ENCODE data around the gene PPP1R13B. TPM values are rescaled to one million over a fixed set of nuclear protein-coding genes. Genes with fewer than 3 reads are reported as not detected.

The PPP1R13B gene
- total RNA-seq, 3 donors from 2014 or later = 49.6 to 65.5 (median 52.1) TPM

DNA sequence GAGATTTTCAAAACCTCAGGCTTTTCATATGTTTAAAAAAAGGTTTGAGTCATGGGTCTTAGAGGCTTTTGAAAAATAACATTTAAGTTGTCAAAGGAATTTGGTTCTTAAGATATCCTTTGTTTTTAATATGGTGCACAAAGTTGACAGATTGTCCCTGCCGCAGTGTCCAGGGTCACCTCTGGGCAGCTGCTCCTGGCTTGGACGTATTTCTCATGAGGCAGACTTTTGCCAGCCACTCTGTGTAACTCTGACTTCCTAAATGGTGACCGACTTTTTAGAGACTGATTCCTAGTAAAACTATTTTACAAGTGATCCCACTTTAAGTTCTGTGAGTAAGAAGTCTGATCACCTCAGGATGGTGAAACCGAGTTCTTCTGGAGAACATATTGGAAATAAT lies 159.7 kb downstream of the PPP1R13B start:
- Histone ChIP-seq H3K36me3 (ENCODE audit: low read depth) (peaks cover 18% of the 10 kb centered on the region), H3K4me3 (no peak overlapping the region), H3K9me3 (no peaks in the 10 kb centered on the region), H3K4me1 (ENCODE audit: low read depth) (no peaks in the 10 kb centered on the region)
- DNase-seq = no peak
- TF ChIP-seq, protein P1, sequence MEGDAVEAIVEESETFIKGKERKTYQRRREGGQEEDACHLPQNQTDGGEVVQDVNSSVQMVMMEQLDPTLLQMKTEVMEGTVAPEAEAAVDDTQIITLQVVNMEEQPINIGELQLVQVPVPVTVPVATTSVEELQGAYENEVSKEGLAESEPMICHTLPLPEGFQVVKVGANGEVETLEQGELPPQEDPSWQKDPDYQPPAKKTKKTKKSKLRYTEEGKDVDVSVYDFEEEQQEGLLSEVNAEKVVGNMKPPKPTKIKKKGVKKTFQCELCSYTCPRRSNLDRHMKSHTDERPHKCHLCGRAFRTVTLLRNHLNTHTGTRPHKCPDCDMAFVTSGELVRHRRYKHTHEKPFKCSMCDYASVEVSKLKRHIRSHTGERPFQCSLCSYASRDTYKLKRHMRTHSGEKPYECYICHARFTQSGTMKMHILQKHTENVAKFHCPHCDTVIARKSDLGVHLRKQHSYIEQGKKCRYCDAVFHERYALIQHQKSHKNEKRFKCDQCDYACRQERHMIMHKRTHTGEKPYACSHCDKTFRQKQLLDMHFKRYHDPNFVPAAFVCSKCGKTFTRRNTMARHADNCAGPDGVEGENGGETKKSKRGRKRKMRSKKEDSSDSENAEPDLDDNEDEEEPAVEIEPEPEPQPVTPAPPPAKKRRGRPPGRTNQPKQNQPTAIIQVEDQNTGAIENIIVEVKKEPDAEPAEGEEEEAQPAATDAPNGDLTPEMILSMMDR (IDR thresholded peaks at IDR 0.05) = no peak
- intact Hi-C loops (cut with DNase I, micrococcal nuclease) = no loop called here
- no peak for ATAC-seq

DNA sequence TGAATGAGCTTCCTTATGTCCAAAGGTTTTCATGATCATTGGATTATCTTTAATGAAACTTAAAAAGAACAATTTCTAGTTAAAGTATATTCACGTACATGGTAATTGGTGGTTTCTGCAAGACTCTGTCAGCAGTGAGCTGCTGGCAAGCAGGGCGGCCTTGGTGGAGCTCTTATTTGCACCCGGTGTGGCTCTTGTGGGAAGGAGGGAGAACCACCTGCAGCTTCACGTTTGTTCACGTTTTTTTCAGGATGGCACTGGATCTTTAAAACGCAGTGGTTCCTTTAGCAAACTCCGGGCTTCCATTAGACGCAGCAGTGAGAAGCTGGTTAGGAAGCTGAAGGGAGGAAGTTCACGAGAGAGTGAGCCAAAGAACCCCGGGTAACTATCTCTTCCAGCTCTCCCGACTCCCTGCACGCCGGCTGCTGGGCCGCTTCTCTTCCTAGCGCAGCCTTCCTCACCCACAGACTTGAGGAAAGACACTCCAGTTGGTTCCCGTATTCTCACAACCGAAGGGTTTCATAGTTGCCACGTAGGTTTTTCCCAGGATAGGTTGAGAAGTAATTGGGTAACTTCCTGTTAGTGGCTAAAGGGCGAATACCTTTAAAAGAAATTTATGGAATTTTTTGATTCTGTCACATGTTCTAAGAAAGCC lies 160.4 kb downstream of the PPP1R13B start:
- no peak for DNase-seq
- H3K9me3 ChIP-seq = no peaks in the 10 kb centered on the region
- intact Hi-C loops (cut with DNase I, micrococcal nuclease) = no loop called here
- no peaks in the 10 kb centered on the region for H3K4me1 ChIP-seq (ENCODE audit: low read depth)
- no peak overlapping the region for H3K4me3 ChIP-seq
- TF ChIP-seq, protein P1 (IDR thresholded peaks at IDR 0.05) = no peak
- no peak for ATAC-seq
- H3K36me3 ChIP-seq (ENCODE audit: low read depth) = peaks cover 18% of the 10 kb centered on the region

- DNase-seq (no peak), ATAC-seq (no peak)
- TF ChIP-seq, protein P1 (IDR thresholded peaks at IDR 0.05) = no peak
- H3K4me1 ChIP-seq (ENCODE audit: low read depth) = no peaks in the 10 kb centered on the region
- no peak overlapping the region for H3K4me3 ChIP-seq
- no peaks in the 10 kb centered on the region for H3K9me3 ChIP-seq
- intact Hi-C loops (cut with DNase I, micrococcal nuclease) = no loop called here
- peaks cover 22% of the 10 kb centered on the region for H3K36me3 ChIP-seq (ENCODE audit: low read depth)
Measured at GRCh38 chr14:103685276-103686211, 161.8 kb downstream of the PPP1R13B start.

- no peak for DNase-seq
- no peak for ATAC-seq
- TF ChIP-seq, protein P1 (IDR thresholded peaks at IDR 0.05) = no peak
- intact Hi-C loops (cut with DNase I, micrococcal nuclease) = no loop called here
- Histone ChIP-seq H3K4me3 (no peak overlapping the region), H3K36me3 (ENCODE audit: low read depth) (peaks cover 23% of the 10 kb centered on the region), H3K9me3 (no peaks in the 10 kb centered on the region), H3K4me1 (ENCODE audit: low read depth) (no peaks in the 10 kb centered on the region)
Measured at GRCh38 chr14:103684871-103685270, 162.5 kb downstream of the PPP1R13B start.

GRCh38 chr14:103684471-103684870 lies 162.9 kb downstream of the PPP1R13B start:
- ATAC-seq (no peak), DNase-seq (no peak)
- TF ChIP-seq, protein P1 (IDR thresholded peaks at IDR 0.05) = no peak
- intact Hi-C loops (cut with DNase I, micrococcal nuclease) = no loop called here
- H3K4me3 ChIP-seq = no peak overlapping the region
- H3K4me1 ChIP-seq (ENCODE audit: low read depth) = no peaks in the 10 kb centered on the region
- peaks cover 23% of the 10 kb centered on the region for H3K36me3 ChIP-seq (ENCODE audit: low read depth)
- no peaks in the 10 kb centered on the region for H3K9me3 ChIP-seq

Other genes starting within 250 kb of the PPP1R13B start
- 100 to 1,000 TPM in 2 of 3 donors, 10 to 100 TPM in 1; 99.3 to 188 (median 104) TPM for gene KLC1, start 218.4 kb downstream of the PPP1R13B start, total RNA-seq
- gene XRCC3, start 132.1 kb downstream of the PPP1R13B start, total RNA-seq = 10 to 100 TPM in 2 of 3 donors, 1 to 10 TPM in 1; 7.7 to 17.8 (median 11.0) TPM
- gene ZFYVE21, start 131.8 kb downstream of the PPP1R13B start, total RNA-seq = 10 to 100 TPM; 49.9 to 67.1 (median 60.9) TPM
- under 1 TPM; 0.39 to 0.98 (median 0.63) TPM for gene TDRD9, start 80.9 kb upstream of the PPP1R13B start, total RNA-seq
- not detected for gene RD3L, start 95.0 kb upstream of the PPP1R13B start, total RNA-seq
- gene ASPG, start 238.1 kb upstream of the PPP1R13B start, total RNA-seq = 10 to 100 TPM in 2 of 3 donors, 1 to 10 TPM in 1; 2.1 to 15.0 (median 14.2) TPM

Measured in mucosa of descending colon (tissue), 3 donors.